ENCODE data around the gene NAPA.

NAPA gene

DNA sequence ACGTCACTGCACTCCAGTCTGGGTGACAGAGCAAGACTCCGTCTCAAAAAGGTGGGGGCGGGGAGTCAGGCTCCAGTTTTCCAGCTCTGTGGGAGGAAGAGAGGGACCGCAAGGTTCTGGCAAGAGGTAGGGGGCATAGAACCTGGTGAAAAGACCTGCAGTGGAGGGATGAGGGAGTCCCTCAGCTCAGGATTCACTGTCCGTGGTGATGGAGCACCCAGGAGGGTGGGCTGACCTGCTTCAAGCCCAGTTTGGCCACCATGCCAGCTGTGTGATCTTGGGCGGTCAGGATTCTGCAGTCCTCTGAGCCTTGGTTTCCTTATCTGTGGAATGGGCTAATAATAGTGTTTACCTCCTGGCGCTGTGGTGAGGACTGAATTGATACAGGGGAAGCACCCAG is 64.4 kb downstream of the NAPA start:
- H3K4me1 Mint-ChIP-seq (ENCODE audit: low read depth), result peaks cover 11% of the 10 kb centered on the region
- H3K27ac Mint-ChIP-seq, result no peak overlapping the region
- H3K9me3 Mint-ChIP-seq, result peaks cover 2% of the 10 kb centered on the region
- H3K36me3 Mint-ChIP-seq (ENCODE audit: low read depth), result no peaks in the 10 kb centered on the region
- no peak overlapping the region for H3K4me3 Mint-ChIP-seq
- peaks cover 64% of the 10 kb centered on the region for H3K27me3 Mint-ChIP-seq (ENCODE audit: low read depth)

DNA sequence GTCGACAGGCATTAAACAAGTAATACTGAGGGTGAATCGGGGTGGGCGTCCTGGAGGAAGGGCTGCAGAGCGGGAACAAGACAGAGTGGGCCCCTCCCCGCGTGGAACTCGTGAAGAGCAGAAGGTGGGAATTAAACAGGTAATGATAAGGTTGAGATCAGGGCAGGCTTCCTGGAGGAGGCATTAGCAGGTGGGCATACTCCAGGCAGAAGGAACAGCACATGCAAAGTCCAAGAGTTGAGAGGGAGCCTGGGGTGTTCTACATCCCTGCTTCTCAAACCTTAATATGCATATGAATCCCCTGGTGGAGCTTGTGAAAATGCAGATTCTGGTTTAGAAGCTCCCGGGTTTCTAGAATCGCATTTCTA is 66.5 kb downstream of the NAPA start:
- peaks cover 27% of the 10 kb centered on the region for H3K4me1 Mint-ChIP-seq (ENCODE audit: low read depth)
- H3K4me3 Mint-ChIP-seq, result no peak overlapping the region
- no peaks in the 10 kb centered on the region for H3K9me3 Mint-ChIP-seq
- no peak overlapping the region for H3K27ac Mint-ChIP-seq
- H3K27me3 Mint-ChIP-seq (ENCODE audit: low read depth), result peaks cover 66% of the 10 kb centered on the region
- peaks cover 2% of the 10 kb centered on the region for H3K36me3 Mint-ChIP-seq (ENCODE audit: low read depth)

DNA sequence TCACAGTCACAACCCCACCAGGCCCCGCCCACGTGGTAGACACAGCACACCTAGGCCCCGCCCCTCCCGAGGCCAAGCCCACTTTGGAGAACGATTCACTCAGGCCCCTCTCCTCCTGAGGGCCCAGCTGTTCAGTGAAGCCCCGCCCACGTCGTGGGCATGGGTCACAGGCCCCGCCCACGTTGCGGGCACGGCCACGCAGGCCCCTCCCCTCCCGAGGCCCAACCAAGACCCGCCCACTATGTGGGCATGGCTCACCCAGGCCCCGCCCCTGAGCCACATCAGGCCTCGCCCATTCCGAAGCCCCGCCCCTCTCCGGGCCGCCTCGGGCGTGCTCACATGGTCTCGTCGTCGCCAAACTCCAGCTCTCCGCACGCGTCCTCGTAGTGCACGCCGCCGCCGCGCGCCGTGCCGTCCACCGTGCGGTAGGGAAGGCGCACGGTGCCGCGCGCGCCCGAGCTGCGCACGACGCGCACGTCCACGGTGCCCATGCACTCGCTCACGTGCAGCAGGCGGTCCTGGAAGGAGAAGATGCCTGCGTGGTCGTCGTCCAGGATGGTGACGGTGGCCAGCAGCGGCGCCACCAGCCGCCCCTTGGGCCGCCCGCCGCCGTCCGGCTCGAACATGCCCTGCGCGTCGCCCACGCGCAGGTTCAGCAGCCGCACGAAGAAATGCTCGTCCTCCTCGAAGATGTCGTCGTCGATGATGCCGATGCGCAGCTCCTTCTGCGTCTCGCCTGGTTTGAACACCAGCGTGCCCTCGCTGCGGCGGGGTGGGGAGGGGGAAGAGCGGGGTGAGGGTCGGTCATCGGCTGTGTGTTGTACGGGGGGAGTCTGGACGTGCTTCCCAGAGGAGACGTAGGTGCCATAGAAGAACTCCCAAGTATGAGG is 67.1 kb downstream of the NAPA start:
- H3K36me3 Mint-ChIP-seq (ENCODE audit: low read depth), result peaks cover 2% of the 10 kb centered on the region
- peaks cover 32% of the 10 kb centered on the region for H3K4me1 Mint-ChIP-seq (ENCODE audit: low read depth)
- H3K27ac Mint-ChIP-seq, result peak overlapping the region; percentile 33
- no peaks in the 10 kb centered on the region for H3K9me3 Mint-ChIP-seq
- peaks cover 72% of the 10 kb centered on the region for H3K27me3 Mint-ChIP-seq (ENCODE audit: low read depth)
- peak overlapping the region; percentile 50 for H3K4me3 Mint-ChIP-seq

DNA sequence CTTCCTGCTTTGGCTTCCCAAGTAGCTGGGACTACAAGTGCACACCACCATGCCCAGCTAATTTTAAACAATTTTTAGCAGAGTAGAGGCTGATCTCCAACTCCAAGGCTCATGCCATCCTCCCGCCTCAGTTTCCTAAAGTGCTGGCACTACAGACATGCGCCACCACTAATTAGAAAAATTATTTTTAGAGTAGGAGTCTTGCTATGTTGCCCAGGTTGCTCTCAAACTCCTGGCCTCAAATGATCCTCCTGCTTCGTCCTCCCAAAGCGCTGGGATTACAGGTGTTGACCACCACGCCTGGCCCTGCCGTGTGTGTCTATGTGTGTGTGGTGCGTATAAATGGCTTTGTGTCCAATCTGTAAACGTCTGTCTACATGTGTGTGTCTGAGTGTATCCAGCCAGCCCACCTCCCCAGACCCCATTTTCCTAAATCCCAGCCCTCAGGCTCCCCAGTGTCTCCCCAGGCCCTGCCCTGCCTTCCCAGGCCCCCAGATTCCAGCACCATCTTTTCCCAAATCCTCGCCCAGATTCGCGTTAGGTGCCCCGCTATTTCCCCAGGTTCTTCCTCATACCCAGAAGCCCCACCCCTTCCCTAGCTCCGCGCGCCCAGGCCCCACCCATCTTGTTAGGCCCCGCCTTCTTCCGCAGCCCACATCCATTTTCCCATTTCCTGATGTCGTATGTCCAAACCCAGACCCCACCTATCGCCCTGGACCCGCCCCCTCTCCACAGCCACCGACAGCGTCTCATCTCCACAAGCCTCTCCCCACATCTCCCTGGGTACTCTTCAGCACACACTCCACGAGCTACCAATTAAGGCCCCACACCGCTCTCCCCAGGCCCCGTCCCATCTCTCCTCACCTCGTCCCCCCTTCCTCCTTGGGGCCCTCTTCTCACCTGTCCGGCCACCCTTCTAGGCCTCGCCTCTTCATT is 68.1 kb downstream of the NAPA start:
- H3K4me3 Mint-ChIP-seq, result peak overlapping the region; percentile 50
- H3K4me1 Mint-ChIP-seq (ENCODE audit: low read depth), result peaks cover 32% of the 10 kb centered on the region
- H3K27me3 Mint-ChIP-seq (ENCODE audit: low read depth), result peaks cover 74% of the 10 kb centered on the region
- H3K36me3 Mint-ChIP-seq (ENCODE audit: low read depth), result peaks cover 2% of the 10 kb centered on the region
- peak overlapping the region; percentile 33 for H3K27ac Mint-ChIP-seq
- H3K9me3 Mint-ChIP-seq, result no peaks in the 10 kb centered on the region

DNA sequence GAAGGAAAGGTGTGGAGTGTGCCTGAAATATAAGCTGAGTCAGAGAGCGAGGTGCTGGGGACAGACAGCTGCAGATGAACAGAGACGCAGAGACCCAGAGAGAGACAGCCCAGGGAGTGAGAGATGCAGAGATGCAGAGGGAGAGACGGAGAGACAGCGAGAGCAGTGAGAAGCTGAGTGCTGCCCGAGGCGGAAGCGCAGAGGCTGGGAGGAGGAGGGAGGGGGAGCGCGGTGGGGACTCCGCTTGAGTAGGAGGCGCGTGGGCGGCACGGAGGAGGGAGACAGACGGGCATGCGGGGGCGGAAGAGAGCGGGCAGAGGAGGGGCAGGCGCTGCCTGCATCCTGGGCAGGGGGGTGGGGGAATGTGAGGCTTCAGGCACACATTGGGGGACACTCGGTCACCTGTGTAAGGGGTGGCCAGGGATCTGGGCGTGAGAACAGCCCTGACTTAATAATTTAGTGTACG is 68.9 kb downstream of the NAPA start:
- H3K4me1 Mint-ChIP-seq (ENCODE audit: low read depth), result peaks cover 32% of the 10 kb centered on the region
- H3K9me3 Mint-ChIP-seq, result no peaks in the 10 kb centered on the region
- H3K27me3 Mint-ChIP-seq (ENCODE audit: low read depth), result peaks cover 73% of the 10 kb centered on the region
- peak overlapping the region; percentile 51 for H3K4me3 Mint-ChIP-seq
- H3K27ac Mint-ChIP-seq, result peak overlapping the region; percentile 81
- peaks cover 2% of the 10 kb centered on the region for H3K36me3 Mint-ChIP-seq (ENCODE audit: low read depth)

DNA sequence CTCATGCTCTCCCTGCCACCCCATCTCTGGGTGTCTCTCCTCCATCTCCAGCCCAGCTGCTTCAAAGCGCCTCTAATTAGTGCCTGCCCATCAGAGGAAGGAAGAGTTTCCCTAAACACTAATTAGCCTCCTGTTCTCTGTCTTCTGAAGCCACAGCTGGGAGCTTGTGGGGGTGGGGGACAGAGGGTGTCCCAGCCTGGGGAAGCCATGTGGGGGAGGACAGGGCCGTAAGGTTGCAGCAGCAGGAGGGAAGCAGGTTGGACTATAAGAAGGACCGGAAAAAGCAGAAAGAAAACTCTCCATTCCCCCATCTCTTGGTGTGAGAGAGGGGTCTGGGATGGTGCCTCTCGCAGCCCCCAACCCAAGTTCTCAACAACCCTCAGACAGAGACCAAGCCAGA is 69.3 kb downstream of the NAPA start:
- Mint-ChIP-seq H3K36me3 (ENCODE audit: low read depth) (peaks cover 2% of the 10 kb centered on the region), H3K27me3 (ENCODE audit: low read depth) (peaks cover 73% of the 10 kb centered on the region), H3K9me3 (no peaks in the 10 kb centered on the region), H3K27ac (peak overlapping the region; percentile 81), H3K4me1 (ENCODE audit: low read depth) (peaks cover 32% of the 10 kb centered on the region), H3K4me3 (peak overlapping the region; percentile 51)

DNA sequence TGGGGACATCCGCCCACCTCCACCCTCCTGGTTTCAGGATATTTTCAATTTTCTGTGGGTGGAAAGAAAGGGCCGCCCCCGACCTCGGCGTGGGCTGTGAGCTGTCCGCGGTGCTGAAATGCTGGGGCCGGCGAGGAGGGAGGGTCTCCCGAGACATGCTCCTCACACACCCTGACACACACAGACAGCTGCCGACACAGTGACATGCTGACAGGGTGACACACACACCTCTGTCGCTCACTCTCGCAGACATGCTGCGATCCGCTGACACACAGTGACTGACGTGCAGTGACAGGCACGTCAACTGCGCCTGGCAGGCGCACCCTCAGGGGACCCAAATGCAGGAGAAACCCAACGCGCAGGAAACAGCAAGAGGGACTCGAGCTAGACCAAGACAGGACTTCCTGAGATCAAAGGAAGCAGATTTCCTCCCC is 70.5 kb downstream of the NAPA start:
- H3K36me3 Mint-ChIP-seq (ENCODE audit: low read depth), result peaks cover 2% of the 10 kb centered on the region
- H3K27me3 Mint-ChIP-seq (ENCODE audit: low read depth), result peaks cover 71% of the 10 kb centered on the region
- peak overlapping the region; percentile 46 for H3K4me3 Mint-ChIP-seq
- peak overlapping the region; percentile 38 for H3K27ac Mint-ChIP-seq
- no peaks in the 10 kb centered on the region for H3K9me3 Mint-ChIP-seq
- H3K4me1 Mint-ChIP-seq (ENCODE audit: low read depth), result peaks cover 32% of the 10 kb centered on the region

DNA sequence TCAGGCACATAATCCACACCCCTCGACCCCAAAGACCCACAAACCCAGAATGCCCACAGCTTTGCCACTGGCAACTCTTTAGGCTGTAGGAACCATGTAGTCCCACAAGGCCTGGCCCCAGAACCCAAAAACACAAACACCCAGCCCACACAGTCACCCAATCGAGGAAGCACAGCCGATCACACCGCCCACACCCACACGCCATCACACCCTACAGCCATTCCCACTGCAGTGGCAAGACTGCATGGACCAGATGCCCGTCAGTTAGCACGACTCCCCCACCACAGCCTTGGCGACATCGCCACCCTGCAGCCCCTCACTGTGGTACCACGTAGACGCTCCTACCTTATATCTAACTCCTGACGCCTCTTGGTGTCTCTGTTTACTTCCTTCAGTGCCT is 71.5 kb downstream of the NAPA start:
- no peak overlapping the region for H3K4me3 Mint-ChIP-seq
- H3K4me1 Mint-ChIP-seq (ENCODE audit: low read depth), result peaks cover 34% of the 10 kb centered on the region
- H3K27me3 Mint-ChIP-seq (ENCODE audit: low read depth), result peaks cover 68% of the 10 kb centered on the region

DNA sequence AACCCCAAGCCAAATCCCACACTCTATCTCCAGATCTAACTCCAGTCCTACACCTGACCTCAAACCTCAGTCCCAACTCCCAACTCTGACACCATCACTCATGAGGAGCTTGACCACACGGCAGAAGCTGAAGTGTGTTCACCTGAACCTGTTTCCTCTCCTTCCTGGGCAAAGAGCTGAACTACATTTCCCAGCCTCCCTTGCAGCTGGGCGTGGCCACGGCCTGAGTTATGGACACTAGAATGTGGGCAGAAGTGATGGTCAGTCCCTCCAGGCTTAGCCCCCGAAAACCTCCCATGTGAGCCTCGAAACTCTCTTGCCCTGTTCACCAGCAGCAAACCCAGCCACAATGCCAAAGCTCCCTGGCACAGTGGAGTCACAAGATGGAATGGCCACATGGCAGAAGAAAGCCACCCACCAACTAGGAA is 76.1 kb downstream of the NAPA start:
- Mint-ChIP-seq H3K4me3 (no peak overlapping the region), H3K4me1 (ENCODE audit: low read depth) (peaks cover 26% of the 10 kb centered on the region), H3K27ac (no peak overlapping the region), H3K9me3 (no peaks in the 10 kb centered on the region), H3K27me3 (ENCODE audit: low read depth) (peaks cover 43% of the 10 kb centered on the region), H3K36me3 (ENCODE audit: low read depth) (no peaks in the 10 kb centered on the region)

More for the DNA sequence above, 71.5 kb downstream of the NAPA start:
- Mint-ChIP-seq H3K9me3 (no peaks in the 10 kb centered on the region), H3K36me3 (ENCODE audit: low read depth) (peaks cover 2% of the 10 kb centered on the region), H3K27ac (no peak overlapping the region)

Measured in T-helper 1 cell treated with Interleukin-12 subunit alpha and Interleukin-12 subunit beta and Interleukin-4 antibody, amounts not matched to agents 30 μg/mL and 1 μg/mL, for 36 hours (primary cell).